AG09309 (cell line): ENCODE data around the gene CABP4.

Experiments
- DNase-seq: peaks from one replicate; pipeline ENCODE4 v3.0.0-alpha.2; 2010; ENCODE audit warnings: low read depth
- H3K4me3 ChIP-seq: 2 replicates; pipeline ENCODE4 v1.5.1; 2011; ENCODE audit warnings: mild to moderate bottlenecking, low read depth, low read length, moderate library complexity; ENCODE audit not compliant: control insufficient read depth
- CTCF ChIP-seq: IDR thresholded peaks from 2 replicates; pipeline ENCODE4 v1.5.1; 2011; ENCODE audit warnings: mild to moderate bottlenecking, low read depth, low read length, inconsistent platforms; ENCODE audit not compliant: insufficient read depth, control insufficient read depth; ENCODE audit errors: missing control alignments

Gene CABP4

GRCh38 chr11:67449116-67449844 is 5.9 kb upstream of the CABP4 start:
- no peak overlapping the region for H3K4me3 ChIP-seq
- TF ChIP-seq CTCF: no peak
- DNase-seq: no peak

- DNase-seq: no peak
- no peak for TF ChIP-seq CTCF
- no peak overlapping the region for H3K4me3 ChIP-seq
Measured at GRCh38 chr11:67450796-67451657, 4.1 kb upstream of the CABP4 start.

- no peak overlapping the region for H3K4me3 ChIP-seq
- TF ChIP-seq CTCF: no peak
- DNase-seq: no peak
Measured at GRCh38 chr11:67451658-67451976, 3.5 kb upstream of the CABP4 start.

GRCh38 chr11:67452141-67452952 is 2.8 kb upstream of the CABP4 start, which contains the start of gene GPR152:
GPR152 (minus strand) TSS chr11:67452729; CDS start chr11:67452724, 5 bp downstream.
- no peak for DNase-seq
- TF ChIP-seq CTCF: no peak
- H3K4me3 ChIP-seq: no peak within 1 kb of the TSS

GRCh38 chr11:67453816-67454732 is 1.1 kb upstream of the CABP4 start:
- no peak overlapping the region for H3K4me3 ChIP-seq
- no peak for DNase-seq
- TF ChIP-seq CTCF: no peak
